Neutrophil (primary cell): Measurements from ENCODE around the gene FAM193B.
"Not testable (repeated sequence)": the region's sequence is repeated elsewhere in the genome, so short reads cannot be mapped to it uniquely, and the experiment has no call there.

ENCODE experiments used
- H3K27ac ChIP-seq: fragments of 200-600 bp; sonication (generic); 2 replicates; pipeline ENCODE4 v1.5.1; 2016; ENCODE audit warnings: mild to moderate bottlenecking, moderate library complexity
- H3K27me3 ChIP-seq: fragments of 200-600 bp; sonication (generic); 2 replicates; pipeline ENCODE4 v1.6.0; 2016; ENCODE audit warnings: mild to moderate bottlenecking
- H3K36me3 ChIP-seq: fragments of 200-600 bp; sonication (generic); 2 replicates; pipeline ENCODE4 v1.5.1; 2017
- H3K4me1 ChIP-seq, 2 experiments: fragments of 200-600 bp in 1 of 2; sonication (generic) in 1 of 2; 1 replicate in 1 of 2; 2 replicates in 1 of 2; pipeline versions ENCODE4 v1.5.1 to v1.6.1; 2013 to 2016; ENCODE audit warnings: low read depth in 1 of 2, low read length in 1 of 2, mild to moderate bottlenecking in 1 of 2, moderate library complexity in 1 of 2; ENCODE audit not compliant: control insufficient read depth in 1 of 2, insufficient read depth in 1 of 2
- H3K4me3 ChIP-seq, 2 experiments: fragments of 200-600 bp in 1 of 2; sonication (generic) in 1 of 2; 1 replicate in 1 of 2; 2 replicates in 1 of 2; pipeline ENCODE4 v1.5.1; 2013 to 2016; ENCODE audit warnings: low read depth in 1 of 2, low read length in 1 of 2, mild to moderate bottlenecking in 1 of 2, moderate library complexity in 1 of 2
- H3K9me3 ChIP-seq: fragments of 200-600 bp; sonication (generic); 2 replicates; pipeline ENCODE4 v1.5.1; 2016
- CTCF ChIP-seq: fragments of 200-600 bp; sonication (generic); IDR thresholded peaks from 2 replicates; pipeline ENCODE4 v1.5.1; 2016; ENCODE audit warnings: antibody characterized with exemption

FAM193B gene

GRCh38 chr5:177576169-177576568 is 21.8 kb upstream of the FAM193B start:
- Histone ChIP-seq H3K27me3 (peaks cover 30% of the 10 kb centered on the region), H3K4me1 (no peaks in the 10 kb centered on the region), H3K4me3 (no peak overlapping the region), H3K36me3 (no peaks in the 10 kb centered on the region), H3K9me3 (no peaks in the 10 kb centered on the region), H3K27ac (no peak overlapping the region)
- TF ChIP-seq CTCF, result no peak

DNA sequence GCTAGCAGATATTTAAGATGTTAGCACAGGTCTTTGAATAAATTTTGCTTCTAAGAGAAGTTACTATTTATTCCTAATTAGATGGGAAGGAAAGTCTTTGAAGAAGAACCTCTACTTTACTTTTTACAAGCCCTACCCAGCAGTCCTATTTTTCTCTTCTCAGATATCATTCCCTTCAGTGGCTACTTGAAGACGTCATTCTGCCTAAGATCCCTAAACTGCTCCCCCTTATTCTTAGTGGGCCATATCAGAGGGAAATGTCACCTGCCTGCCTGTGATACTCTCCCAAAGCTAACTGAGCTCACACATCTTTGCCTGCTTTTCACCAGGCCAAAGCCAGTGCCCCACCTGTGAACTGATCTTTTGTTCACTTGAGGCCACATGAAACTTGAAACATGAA is 21.1 kb upstream of the FAM193B start:
- Histone ChIP-seq H3K4me3 (no peak overlapping the region), H3K27me3 (peaks cover 30% of the 10 kb centered on the region), H3K4me1 (no peaks in the 10 kb centered on the region), H3K9me3 (no peaks in the 10 kb centered on the region), H3K36me3 (no peaks in the 10 kb centered on the region), H3K27ac (no peak overlapping the region)
- no peak for TF ChIP-seq CTCF

GRCh38 chr5:177569894-177570293 is 15.5 kb upstream of the FAM193B start:
- TF ChIP-seq CTCF, result no peak
- H3K9me3 ChIP-seq, result no peaks in the 10 kb centered on the region
- no peaks in the 10 kb centered on the region for H3K36me3 ChIP-seq
- no peak overlapping the region for H3K27ac ChIP-seq
- peaks cover 39% of the 10 kb centered on the region for H3K27me3 ChIP-seq
- H3K4me1 ChIP-seq, result no peaks in the 10 kb centered on the region
- no peak overlapping the region for H3K4me3 ChIP-seq

- Histone ChIP-seq H3K9me3 (no peaks in the 10 kb centered on the region), H3K4me1 (no peaks in the 10 kb centered on the region), H3K27me3 (peaks cover 33% of the 10 kb centered on the region), H3K4me3 (no peak overlapping the region), H3K36me3 (no peaks in the 10 kb centered on the region), H3K27ac (no peak overlapping the region)
- TF ChIP-seq CTCF, result no peak
These were observed 14.0 kb upstream of the FAM193B start for GRCh38 chr5:177568326-177568725.

- Histone ChIP-seq H3K27ac (no peak overlapping the region), H3K36me3 (no peaks in the 10 kb centered on the region), H3K27me3 (peaks cover 32% of the 10 kb centered on the region), H3K4me1 (no peaks in the 10 kb centered on the region), H3K4me3 (no peak overlapping the region), H3K9me3 (no peaks in the 10 kb centered on the region)
- no peak for TF ChIP-seq CTCF
These were observed 10.7 kb upstream of the FAM193B start for GRCh38 chr5:177565046-177565445.

DNA sequence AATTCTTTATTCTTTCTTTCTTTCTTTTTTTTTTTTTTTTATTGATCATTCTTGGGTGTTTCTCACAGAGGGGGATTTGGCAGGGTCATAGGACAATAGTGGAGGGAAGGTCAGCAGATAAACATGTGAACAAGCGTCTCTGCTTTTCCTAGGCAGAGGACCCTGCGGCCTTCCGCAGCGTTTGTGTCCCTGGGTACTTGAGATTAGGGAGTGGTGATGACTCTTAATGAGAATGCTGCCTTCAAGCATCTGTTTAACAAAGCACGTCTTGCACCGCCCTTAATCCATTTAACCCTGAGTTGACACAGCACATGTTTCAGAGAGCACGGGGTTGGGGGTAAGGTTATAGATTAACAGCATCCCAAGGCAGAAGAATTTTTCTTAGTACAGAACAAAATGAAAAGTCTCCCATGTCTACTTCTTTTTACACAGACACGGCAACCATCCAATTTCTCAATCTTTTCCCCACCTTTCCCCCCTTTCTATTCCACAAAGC is 5.1 kb upstream of the FAM193B start:
- H3K36me3 ChIP-seq, H3K27me3 ChIP-seq, H3K4me3 ChIP-seq, H3K9me3 ChIP-seq, H3K27ac ChIP-seq, H3K4me1 ChIP-seq: not testable (repeated sequence)
